Spinal cord (tissue), 10 donors: Measurements from ENCODE around the gene DCP2. TPM values are rescaled to one million over a fixed set of nuclear protein-coding genes. Genes with fewer than 3 reads are reported as not detected.
"Not testable (repeated sequence)": the region's sequence is repeated elsewhere in the genome, so short reads cannot be mapped to it uniquely, and the experiment has no call there.

ENCODE experiments used
- DNase-seq, 6 donors: peaks; one replicate each; pipeline versions ENCODE4 v3.0.0 to v3.0.0-alpha.2; 2013 to 2015; ENCODE audit warnings: low spot score in 6 of 6, low read depth in 4 of 6
- H3K27ac ChIP-seq: one replicate; pipeline ENCODE4 v1.5.1; 2013; ENCODE audit warnings: low read depth, low read length, control low read depth
- H3K27me3 ChIP-seq: one replicate; pipeline ENCODE4 v1.6.1; 2013; ENCODE audit warnings: low read length; ENCODE audit not compliant: control insufficient read depth, insufficient read depth
- H3K36me3 ChIP-seq: one replicate; pipeline ENCODE4 v1.6.1; 2013; ENCODE audit warnings: low read length; ENCODE audit not compliant: control insufficient read depth, insufficient read depth
- H3K4me1 ChIP-seq: one replicate; pipeline ENCODE4 v1.6.1; 2013; ENCODE audit warnings: low read length; ENCODE audit not compliant: control insufficient read depth, insufficient read depth
- H3K4me3 ChIP-seq: one replicate; pipeline ENCODE4 v1.5.1; 2013; ENCODE audit warnings: low read depth, low read length, control low read depth
- H3K9me3 ChIP-seq: one replicate; pipeline ENCODE4 v1.6.1; 2013; ENCODE audit warnings: low read length; ENCODE audit not compliant: control insufficient read depth, insufficient read depth
- WGBS: methylation state at CpG from one replicate; pipeline ENCODE4 v1.1.5; 2013; ENCODE audit warnings: missing lambda C conversion rate; ENCODE audit not compliant: insufficient coverage; 5-methylcytosine and 5-hydroxymethylcytosine counted together
- polyA plus RNA-seq, 2 donors: library from polyadenylated mRNA; unstranded; fragments of 120-200 nt; gene quantifications; one replicate each; pipeline ENCODE4 v1.2.1, GENCODE V29; 2013; ENCODE audit not compliant: insufficient read length in 2 of 2
- total RNA-seq, 2 donors: library from RNA; depleted of rRNA in 1 of 2; stranded (reverse); fragments of 120-200 nt in 1 of 2; fragments of >200 nt in 1 of 2; gene quantifications; one replicate each; pipeline versions ENCODE4 v1.2.3 to v1.2.4, GENCODE V29; 2013 to 2014
- donor health status: healthy.

Gene DCP2
- total and polyA plus RNA-seq, 4 donors = 17.8 to 82.1 (median 38.2) TPM

DNA sequence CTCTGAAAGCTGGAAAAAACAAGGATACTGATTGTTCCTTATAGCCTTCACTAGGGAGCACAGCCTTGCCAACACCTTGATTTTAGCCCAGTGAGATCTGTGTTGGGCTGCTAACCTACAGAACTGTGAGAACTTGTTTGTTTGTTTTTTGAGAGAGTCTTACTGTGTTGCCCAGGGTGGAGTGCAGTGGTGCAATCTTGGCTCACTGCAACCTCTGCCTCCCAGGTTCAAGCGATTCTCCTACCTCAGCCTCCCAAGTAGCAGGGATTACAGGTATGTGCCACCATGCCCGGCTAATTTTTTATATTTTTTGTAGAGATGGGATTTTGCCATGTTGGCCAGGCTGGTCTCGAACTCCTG lies 13.2 kb upstream of the DCP2 start:
- 100% methylated on average over 1 of the region's 3 CpGs for whole genome bisulfite sequencing
- H3K9me3 ChIP-seq, DNase-seq, H3K27me3 ChIP-seq, H3K4me3 ChIP-seq, H3K27ac ChIP-seq, H3K36me3 ChIP-seq, H3K4me1 ChIP-seq: not testable (repeated sequence)

DNA sequence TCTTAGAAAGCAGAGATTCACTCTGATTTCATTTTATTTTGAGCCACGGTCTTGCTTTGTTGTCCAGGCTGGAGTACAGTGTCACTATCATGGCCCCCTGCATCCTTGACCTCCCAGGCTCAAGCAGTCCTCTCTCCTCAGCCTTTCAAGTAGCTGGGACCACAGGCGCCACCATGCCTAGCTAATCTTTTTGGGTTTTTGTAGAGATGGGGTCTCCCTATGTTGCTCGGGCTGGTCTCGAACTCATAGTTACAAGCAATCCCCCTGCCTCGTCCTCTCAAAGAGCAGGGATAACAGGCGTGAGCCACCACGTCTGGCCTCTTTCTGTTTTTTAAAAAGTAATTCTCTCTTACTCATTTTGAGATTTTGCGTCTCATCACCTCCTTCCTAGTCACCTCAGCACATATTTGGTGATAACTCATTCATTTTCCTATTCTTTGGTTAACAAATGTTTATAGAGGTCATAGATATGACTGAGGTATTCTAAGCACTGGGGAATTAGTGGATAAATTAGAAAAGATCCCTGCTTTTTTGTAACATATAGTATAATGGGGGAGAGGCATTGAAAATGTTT lies 10.8 kb upstream of the DCP2 start:
- no CpG with 5 or more reads among the region's 8 CpGs for WGBS
- Histone ChIP-seq H3K4me3 (no peak overlapping the region), H3K27ac (no peak overlapping the region), H3K4me1 (no peaks in the 10 kb centered on the region), H3K9me3 (no peaks in the 10 kb centered on the region), H3K36me3 (no peaks in the 10 kb centered on the region), H3K27me3 (no peaks in the 10 kb centered on the region)
- no peak for DNase-seq

GRCh38 chr5:112967520-112968083 lies 9.0 kb upstream of the DCP2 start:
- no peaks in the 10 kb centered on the region for H3K36me3 ChIP-seq
- no peak overlapping the region for H3K4me3 ChIP-seq
- no peaks in the 10 kb centered on the region for H3K27me3 ChIP-seq
- no peak overlapping the region for H3K27ac ChIP-seq
- WGBS = 95% methylated on average over 3 of the region's 6 CpGs
- no peaks in the 10 kb centered on the region for H3K9me3 ChIP-seq
- H3K4me1 ChIP-seq = no peaks in the 10 kb centered on the region
- DNase-seq = no peak

DNA sequence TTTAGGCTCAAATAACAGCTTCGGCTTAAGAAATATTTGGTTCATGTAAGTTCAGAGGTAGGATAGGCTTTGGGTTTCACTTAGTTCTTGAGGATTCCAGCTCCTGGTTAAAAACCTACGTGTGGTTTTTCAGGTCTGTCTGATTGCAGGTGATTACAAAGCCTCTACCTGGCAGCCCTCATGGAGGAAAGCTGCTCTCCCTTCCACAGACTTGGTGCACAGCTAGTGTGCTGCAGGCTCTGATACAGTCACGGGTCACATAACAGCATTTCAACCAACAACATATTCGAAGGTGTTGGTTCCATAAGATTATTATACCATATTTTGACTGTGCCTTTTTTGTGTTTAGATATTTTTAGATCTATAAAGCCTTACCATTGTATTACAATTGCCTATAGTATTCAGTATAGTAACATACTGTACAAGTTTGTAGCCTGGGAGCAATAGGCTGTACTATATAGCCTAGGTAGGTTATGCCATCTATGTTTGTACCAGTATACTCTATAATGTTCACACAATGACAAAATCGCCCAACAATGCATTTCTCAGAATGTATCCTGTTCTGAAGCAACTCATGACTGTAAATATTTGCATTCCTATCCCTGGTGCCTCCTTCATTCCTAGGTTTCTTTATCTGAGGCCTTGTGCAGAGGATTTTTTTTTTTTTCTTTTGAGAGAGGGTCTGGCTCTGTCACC lies 8.0 kb upstream of the DCP2 start:
- Histone ChIP-seq H3K4me3 (no peak overlapping the region), H3K36me3 (no peaks in the 10 kb centered on the region), H3K9me3 (no peaks in the 10 kb centered on the region), H3K27me3 (no peaks in the 10 kb centered on the region), H3K4me1 (no peaks in the 10 kb centered on the region), H3K27ac (no peak overlapping the region)
- 100% methylated on average over 1 of the region's 5 CpGs for WGBS
- no peak for DNase-seq

- Histone ChIP-seq H3K36me3 (no peaks in the 10 kb centered on the region), H3K4me1 (peaks cover 6% of the 10 kb centered on the region), H3K4me3 (no peak overlapping the region), H3K27me3 (no peaks in the 10 kb centered on the region), H3K27ac (no peak overlapping the region), H3K9me3 (no peaks in the 10 kb centered on the region)
- 100% methylated on average over 1 of the region's 4 CpGs for WGBS
- DNase-seq = no peak
Observed at GRCh38 chr5:112971276-112971675, 5.3 kb upstream of the DCP2 start.

DNA sequence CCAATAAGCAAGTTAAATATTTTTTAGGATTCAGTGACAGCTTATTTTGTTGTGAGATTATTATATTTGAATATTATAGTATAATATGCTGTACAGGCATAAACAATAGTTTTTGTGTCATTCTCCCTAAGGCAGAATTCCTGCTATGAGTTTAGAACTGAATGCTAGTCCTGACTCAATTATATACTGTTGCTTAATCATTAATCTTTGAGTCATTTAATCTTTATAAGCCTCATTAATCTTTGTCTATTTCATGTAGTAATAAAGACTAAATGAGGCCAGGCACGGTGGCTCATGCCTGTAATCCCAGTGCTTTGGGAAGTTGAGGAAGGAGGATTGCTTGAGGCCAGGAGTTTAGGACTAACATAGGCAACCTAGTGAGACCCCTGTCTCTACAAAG lies 3.6 kb upstream of the DCP2 start:
- H3K4me1 ChIP-seq = peaks cover 10% of the 10 kb centered on the region
- H3K27me3 ChIP-seq = no peaks in the 10 kb centered on the region
- no peak overlapping the region for H3K4me3 ChIP-seq
- no peak overlapping the region for H3K27ac ChIP-seq
- WGBS = no CpG with 5 or more reads among the region's 1 CpG
- no peaks in the 10 kb centered on the region for H3K9me3 ChIP-seq
- DNase-seq = no peak
- H3K36me3 ChIP-seq = no peaks in the 10 kb centered on the region

DNA sequence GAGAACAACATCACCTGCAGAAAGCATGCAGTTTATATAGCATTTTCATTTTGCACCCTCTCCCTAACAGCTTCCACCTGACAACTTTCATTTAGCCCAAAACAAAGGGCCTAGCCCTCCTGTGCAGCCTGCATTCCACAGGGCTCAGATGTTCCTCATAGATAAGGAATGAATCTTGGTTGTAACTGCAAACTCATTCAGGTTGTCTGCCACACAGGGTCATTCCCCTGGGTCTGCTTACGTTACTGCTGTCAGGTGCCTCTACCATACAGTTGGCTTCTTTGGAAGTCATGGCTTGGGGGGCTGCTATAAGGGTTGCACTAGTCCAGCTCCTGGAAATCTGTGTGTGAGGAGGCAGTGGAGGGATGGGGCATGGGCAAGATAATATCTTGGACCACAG lies 2.7 kb upstream of the DCP2 start:
- no peak for DNase-seq
- H3K27me3 ChIP-seq = no peaks in the 10 kb centered on the region
- no peaks in the 10 kb centered on the region for H3K36me3 ChIP-seq
- no peak overlapping the region for H3K4me3 ChIP-seq
- whole genome bisulfite sequencing = 83% methylated on average over 1 of the region's 1 CpG
- no peaks in the 10 kb centered on the region for H3K9me3 ChIP-seq
- H3K4me1 ChIP-seq = peaks cover 11% of the 10 kb centered on the region
- H3K27ac ChIP-seq = no peak overlapping the region

- H3K27me3 ChIP-seq = no peaks in the 10 kb centered on the region
- 86% methylated on average over 1 of the region's 1 CpG for WGBS
- peaks cover 11% of the 10 kb centered on the region for H3K4me1 ChIP-seq
- no peaks in the 10 kb centered on the region for H3K9me3 ChIP-seq
- no peak overlapping the region for H3K4me3 ChIP-seq
- no peak for DNase-seq
- no peak overlapping the region for H3K27ac ChIP-seq
- no peaks in the 10 kb centered on the region for H3K36me3 ChIP-seq
Observed at GRCh38 chr5:112974901-112975300, 1.7 kb upstream of the DCP2 start.

GRCh38 chr5:112975721-112976431 lies 722 bp upstream of the DCP2 start:
- H3K9me3 ChIP-seq = no peaks in the 10 kb centered on the region
- 33% methylated on average over 11 of the region's 11 CpGs for WGBS
- H3K36me3 ChIP-seq = no peaks in the 10 kb centered on the region
- peak overlapping the region; percentile 99 for H3K27ac ChIP-seq
- H3K4me1 ChIP-seq = peaks cover 11% of the 10 kb centered on the region
- no peak for DNase-seq
- no peaks in the 10 kb centered on the region for H3K27me3 ChIP-seq
- H3K4me3 ChIP-seq = peak overlapping the region; percentile 98
